Fibroblast of skin of right biceps (primary cell): ENCODE results near the gene MAGI1.

Experiments used
- DNase-seq: peaks from one replicate; pipeline ENCODE4 v3.0.0-alpha.2; 2013

Gene MAGI1

GRCh38 chr3:65944252-65944651 lies 94.5 kb downstream of the MAGI1 start:
- DNase-seq, result no peak

DNA sequence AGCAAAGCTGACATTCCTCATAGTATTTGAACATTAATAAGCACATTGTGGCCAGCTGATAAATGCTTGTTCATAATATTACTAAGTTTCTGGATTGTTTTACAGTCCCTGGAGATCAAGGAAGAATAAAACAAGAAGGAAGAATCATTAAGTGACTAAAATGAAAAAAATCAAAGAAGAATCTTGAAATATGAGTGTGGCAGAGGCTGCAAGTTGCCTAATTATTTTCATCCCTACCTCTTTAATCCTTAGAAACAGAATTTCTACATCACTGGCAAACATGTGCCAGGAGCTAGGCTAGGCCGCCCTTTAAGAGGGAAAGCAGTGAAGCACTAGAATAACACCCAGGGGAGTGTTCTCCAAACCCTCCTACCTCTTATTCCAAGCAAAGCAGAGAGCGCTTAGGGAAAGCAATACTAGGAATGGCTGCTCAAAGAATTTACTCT lies 98.9 kb downstream of the MAGI1 start:
- peak; percentile 61 for DNase-seq

- DNase-seq, result no peak
These were observed 99.5 kb downstream of the MAGI1 start for GRCh38 chr3:65939184-65939583.

DNA sequence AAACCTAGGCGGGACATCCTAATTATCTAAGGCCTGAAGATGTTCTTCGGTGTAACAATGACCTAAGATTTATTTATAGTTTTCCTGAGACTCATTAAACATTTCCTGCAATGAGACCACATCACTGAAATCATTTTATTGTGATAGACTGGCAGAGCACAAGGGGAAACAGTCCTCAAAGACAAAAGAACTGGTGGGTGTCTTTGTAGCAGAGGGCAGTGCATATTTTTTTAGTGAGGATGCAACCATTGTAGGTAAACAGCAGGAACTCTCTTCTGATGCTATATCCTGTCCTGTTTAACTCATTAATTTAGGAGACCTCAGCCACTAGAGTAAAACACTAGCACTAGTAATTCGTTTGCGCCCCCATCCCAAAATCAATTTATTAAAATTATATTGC lies 100.0 kb downstream of the MAGI1 start:
- DNase-seq, result no peak

DNA sequence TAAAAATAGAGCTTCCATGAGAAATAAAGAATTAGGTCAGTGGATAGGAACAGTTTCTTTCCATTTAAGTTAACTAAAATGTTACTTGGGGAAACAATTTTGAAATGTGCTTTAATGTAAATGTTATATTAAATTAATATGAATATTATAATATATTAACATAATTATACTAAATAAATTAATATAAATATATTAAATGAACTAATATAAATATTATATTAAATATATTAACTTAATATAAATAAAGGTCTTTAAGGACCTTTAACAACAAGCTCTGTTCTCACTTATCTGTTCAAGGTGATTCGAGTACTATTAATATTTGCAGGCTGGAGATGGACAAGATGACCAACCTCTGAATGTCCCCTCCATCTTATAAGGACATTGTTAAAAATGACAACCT lies 100.6 kb downstream of the MAGI1 start:
- no peak for DNase-seq

GRCh38 chr3:65936908-65937638 lies 101.6 kb downstream of the MAGI1 start:
- DNase-seq, result no peak

GRCh38 chr3:65935724-65936123 lies 103.0 kb downstream of the MAGI1 start:
- no peak for DNase-seq

DNA sequence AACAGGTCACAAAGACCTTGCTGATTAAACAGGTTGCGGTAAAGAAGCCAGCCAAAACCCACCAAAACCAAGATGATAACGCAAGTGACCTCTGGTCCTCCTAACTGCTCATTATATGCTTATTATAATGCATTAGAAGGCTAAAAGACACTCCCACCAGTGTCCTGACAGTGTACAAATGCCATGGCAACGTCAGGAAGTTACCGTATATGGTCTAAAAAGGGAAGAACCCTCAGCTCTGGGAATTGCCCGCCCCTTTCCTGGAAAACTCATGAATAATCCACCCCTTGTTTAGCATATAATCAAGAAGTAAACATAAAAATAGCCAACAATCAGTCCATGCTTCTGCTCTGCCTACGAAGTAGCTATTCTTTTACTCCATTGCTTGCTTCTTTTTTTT lies 108.1 kb downstream of the MAGI1 start:
- DNase-seq, result no peak

DNA sequence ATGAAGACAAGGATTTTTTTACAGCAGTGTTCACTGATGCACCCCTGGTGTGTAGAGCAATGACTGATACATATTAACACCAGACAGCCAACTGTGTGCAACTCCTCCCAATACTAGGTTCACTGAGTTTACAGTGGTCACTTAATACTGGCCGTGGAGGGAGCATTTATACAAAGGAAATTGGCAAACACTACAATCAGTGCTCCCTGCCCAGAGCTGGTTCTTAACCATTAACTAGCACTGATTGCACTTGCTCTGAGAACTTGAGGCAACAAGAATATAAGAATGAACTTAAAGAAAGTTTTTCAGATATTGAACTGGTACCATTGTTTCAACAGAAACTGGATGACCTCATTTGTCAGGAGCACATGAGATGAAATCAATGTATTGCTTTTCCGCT lies 110.6 kb downstream of the MAGI1 start:
- no peak for DNase-seq

DNA sequence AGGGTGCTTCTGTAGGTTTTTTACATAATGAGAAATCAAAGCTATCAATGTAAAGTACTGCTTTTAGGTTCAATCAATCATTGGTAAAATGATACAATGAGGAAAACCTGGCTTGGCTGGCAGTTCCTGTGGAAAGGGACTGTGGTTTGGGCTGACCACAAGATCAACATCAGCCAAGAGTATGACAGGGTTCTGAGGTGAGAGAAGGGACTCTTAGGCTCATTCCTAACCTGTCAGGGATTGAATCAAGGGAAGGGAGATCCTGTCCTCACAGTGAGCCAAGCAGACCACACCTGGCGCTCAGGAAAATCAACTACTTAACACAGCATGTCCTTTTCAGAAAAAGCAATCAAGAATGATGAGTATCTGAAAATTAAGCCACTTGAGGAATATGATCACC lies 111.1 kb downstream of the MAGI1 start:
- DNase-seq, result peak; percentile 43

- DNase-seq, result no peak
These were observed 113.3 kb downstream of the MAGI1 start for GRCh38 chr3:65925254-65925954.

- peak; percentile 9 for DNase-seq
These were observed 114.0 kb downstream of the MAGI1 start for GRCh38 chr3:65924762-65925161.

GRCh38 chr3:65922441-65922840 lies 116.3 kb downstream of the MAGI1 start:
- peak; percentile 72 for DNase-seq

- peak; percentile 68 for DNase-seq
These were observed 118.9 kb downstream of the MAGI1 start for GRCh38 chr3:65919826-65920225.

DNA sequence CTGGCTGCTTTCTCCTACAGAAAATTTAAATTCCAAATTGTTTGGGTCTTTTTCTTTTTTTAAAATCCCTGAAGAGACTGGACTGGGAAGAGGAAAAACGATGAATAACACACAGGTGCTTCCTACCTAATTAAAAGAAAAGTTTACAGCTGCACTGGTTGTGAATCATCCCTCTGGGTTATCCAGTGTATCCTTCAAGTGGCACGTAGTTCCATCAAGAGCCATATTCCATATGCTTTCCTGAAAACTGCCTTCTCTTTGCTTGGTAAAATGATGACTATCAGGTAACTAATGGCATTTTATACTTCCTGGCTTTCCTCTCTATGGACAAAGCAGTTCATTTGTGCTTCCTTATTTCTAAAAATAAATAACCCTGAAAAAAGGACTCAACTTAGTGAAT lies 123.2 kb downstream of the MAGI1 start:
- no peak for DNase-seq

GRCh38 chr3:65914740-65915367 lies 123.9 kb downstream of the MAGI1 start:
- DNase-seq, result no peak

- DNase-seq, result no peak
These were observed 124.5 kb downstream of the MAGI1 start for GRCh38 chr3:65914032-65914739.

DNA sequence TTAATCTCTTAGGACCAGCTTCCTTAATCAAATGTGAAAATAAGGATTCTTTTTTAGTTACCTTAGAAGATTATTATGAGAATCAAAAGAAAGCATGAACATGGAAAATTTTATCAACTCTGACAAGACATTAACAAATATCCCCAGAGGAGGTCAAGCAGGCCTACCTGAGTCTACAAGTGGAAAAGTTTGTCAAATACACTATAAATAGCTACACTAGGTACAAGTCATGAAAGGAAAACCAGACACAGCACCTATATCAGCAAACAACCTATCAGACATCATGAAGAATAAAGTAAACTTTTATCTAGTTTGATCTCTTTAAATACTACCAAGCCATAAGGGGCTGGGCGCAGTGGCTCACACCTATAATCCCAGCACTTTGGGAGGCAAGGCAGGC lies 126.1 kb downstream of the MAGI1 start:
- no peak for DNase-seq

DNA sequence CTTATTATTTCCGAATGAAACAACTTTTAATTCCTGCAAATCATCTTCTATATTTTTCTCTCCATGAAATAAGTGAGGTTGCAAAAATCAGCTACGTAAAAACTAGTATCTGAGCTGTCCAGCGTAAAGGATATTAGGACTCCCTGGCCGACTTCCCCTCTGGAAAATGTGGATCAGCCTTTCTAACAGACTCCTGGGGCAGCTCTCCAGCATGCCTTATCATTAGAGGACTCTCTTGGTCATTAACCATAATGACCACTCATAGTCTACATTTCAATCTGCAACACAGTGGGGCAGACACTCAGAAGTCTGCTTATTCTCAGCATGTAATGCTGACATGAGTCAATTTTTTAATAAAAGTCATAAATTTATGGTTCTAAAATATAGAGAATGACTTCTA lies 130.1 kb downstream of the MAGI1 start:
- no peak for DNase-seq

- no peak for DNase-seq
These were observed 131.2 kb downstream of the MAGI1 start for GRCh38 chr3:65907232-65908130.

GRCh38 chr3:65905771-65906170 lies 132.9 kb downstream of the MAGI1 start:
- DNase-seq, result peak; percentile 68

DNA sequence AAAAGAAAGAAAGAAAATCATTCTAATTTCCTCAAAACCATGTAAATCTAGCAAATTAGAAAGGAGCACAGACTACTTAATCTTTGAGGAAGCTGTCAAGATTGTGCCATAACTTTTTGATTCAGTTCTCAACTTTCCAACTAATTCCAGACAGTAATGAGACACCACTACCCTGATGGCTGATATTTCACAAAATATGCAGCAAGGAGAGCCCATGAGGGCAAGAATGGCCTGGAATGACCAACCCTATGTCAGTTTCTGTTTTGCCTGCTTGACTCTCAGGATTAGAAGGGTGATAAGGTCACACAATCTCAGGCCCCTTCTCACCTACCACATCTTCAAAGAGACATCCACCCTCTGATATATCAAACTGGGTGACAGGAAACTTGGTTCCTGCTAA lies 134.7 kb downstream of the MAGI1 start:
- no peak for DNase-seq
